NT2/D1 (cell line): Measurements from ENCODE around the gene AP3D1.

Experiments used
- SUZ12 ChIP-seq: IDR thresholded peaks from 2 replicates; pipeline ENCODE4 v1.6.1; 2011; ENCODE audit not compliant: insufficient read length, insufficient read depth; ENCODE audit errors: extremely low read depth
- YY1 ChIP-seq: IDR thresholded peaks from 2 replicates; pipeline ENCODE4 v1.6.1; 2011; ENCODE audit not compliant: insufficient read length, insufficient read depth
- ZNF274 ChIP-seq: IDR thresholded peaks from 2 replicates; pipeline ENCODE4 v1.6.1; 2011; ENCODE audit warnings: mild to moderate bottlenecking, low read depth, low read length

DNA sequence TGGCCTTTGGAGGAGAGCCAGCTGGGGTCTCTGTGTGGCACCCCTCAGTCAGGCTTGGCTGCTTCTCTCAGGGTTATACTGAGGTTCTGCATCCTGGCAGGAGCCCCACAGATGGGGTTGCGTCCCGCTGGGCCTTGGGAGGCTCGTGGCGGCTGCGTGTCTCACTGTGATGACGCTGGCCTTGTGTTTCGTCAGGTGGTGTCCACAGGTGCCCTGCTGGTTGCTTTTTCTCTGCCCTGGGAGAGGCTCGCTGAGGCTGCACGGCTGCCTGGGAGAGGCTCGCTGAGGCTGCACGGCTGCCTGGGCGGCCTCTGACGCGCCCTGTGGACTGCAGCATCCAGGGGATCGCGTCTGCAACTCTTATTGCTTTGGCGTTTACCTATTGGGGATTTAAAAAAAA, 27.7 kb upstream of the AP3D1 start:
- no peak for TF ChIP-seq ZNF274
- no peak for TF ChIP-seq YY1
- TF ChIP-seq SUZ12: no peak
